GM21529 (cell line): ENCODE data around the gene KEL.

Experiments used
- ATAC-seq: cut with Tn5 transposase; IDR thresholded peaks from one replicate; pipeline ENCODE4 v1.9.1; 2021; ENCODE audit not compliant: unreplicated experiment

The KEL gene

GRCh38 chr7:142961595-142961972 is 579 bp downstream of the KEL start:
- ATAC-seq: no peak

GRCh38 chr7:142960955-142961512 is 1.1 kb downstream of the KEL start:
- no peak for ATAC-seq

GRCh38 chr7:142959202-142959601 is 3.0 kb downstream of the KEL start:
- no peak for ATAC-seq

GRCh38 chr7:142957723-142958122 is 4.4 kb downstream of the KEL start:
- ATAC-seq: no peak

GRCh38 chr7:142956951-142957623 is 5.1 kb downstream of the KEL start:
- no peak for ATAC-seq

- ATAC-seq: no peak
Observed at GRCh38 chr7:142954680-142955268, 7.4 kb downstream of the KEL start.

- no peak for ATAC-seq
Observed at GRCh38 chr7:142950235-142950634, 11.9 kb downstream of the KEL start.

- ATAC-seq: no peak
Observed at GRCh38 chr7:142948603-142949002, 13.6 kb downstream of the KEL start.

- no peak for ATAC-seq
Observed at GRCh38 chr7:142945001-142945400, 17.2 kb downstream of the KEL start.

GRCh38 chr7:142943706-142944268 is 18.4 kb downstream of the KEL start:
- no peak for ATAC-seq

GRCh38 chr7:142942746-142943145 is 19.4 kb downstream of the KEL start:
- ATAC-seq: no peak

GRCh38 chr7:142941541-142941940 is 20.6 kb downstream of the KEL start:
- no peak for ATAC-seq

- no peak for ATAC-seq
Observed at GRCh38 chr7:142940966-142941535, 21.1 kb downstream of the KEL start.

GRCh38 chr7:142939226-142939910 is 22.8 kb downstream of the KEL start, which contains the start of gene LLCFC1:
LLCFC1 (plus strand) TSS chr7:142939484; CDS start chr7:142939622, 138 bp downstream.
- peak; percentile 55 for ATAC-seq

- ATAC-seq: no peak
Observed at GRCh38 chr7:142938611-142939010, 23.6 kb downstream of the KEL start.

- no peak for ATAC-seq
Observed at GRCh38 chr7:142935941-142936565, 26.1 kb downstream of the KEL start.

GRCh38 chr7:142934056-142934455 is 28.1 kb downstream of the KEL start:
- ATAC-seq: no peak

GRCh38 chr7:142933624-142934023 is 28.5 kb downstream of the KEL start, which contains the start of gene TRPV5:
TRPV5 (minus strand) TSS chr7:142933746; CDS start chr7:142933459, 287 bp downstream.
- ATAC-seq: no peak

GRCh38 chr7:142933092-142933475 is 29.1 kb downstream of the KEL start:
- no peak for ATAC-seq

- ATAC-seq: no peak
Observed at GRCh38 chr7:142932386-142933091, 29.6 kb downstream of the KEL start.
